ENCODE results near the gene KCNH2. TPM values are rescaled to one million over a fixed set of nuclear protein-coding genes. Genes with fewer than 3 reads are reported as not detected.
A peak's percentile ranks its signal among the peaks of the same experiment; 100 is the strongest.

The KCNH2 gene
- total and polyA plus RNA-seq, 7 donors = 0.46 to 107 (median 40.6) TPM

DNA sequence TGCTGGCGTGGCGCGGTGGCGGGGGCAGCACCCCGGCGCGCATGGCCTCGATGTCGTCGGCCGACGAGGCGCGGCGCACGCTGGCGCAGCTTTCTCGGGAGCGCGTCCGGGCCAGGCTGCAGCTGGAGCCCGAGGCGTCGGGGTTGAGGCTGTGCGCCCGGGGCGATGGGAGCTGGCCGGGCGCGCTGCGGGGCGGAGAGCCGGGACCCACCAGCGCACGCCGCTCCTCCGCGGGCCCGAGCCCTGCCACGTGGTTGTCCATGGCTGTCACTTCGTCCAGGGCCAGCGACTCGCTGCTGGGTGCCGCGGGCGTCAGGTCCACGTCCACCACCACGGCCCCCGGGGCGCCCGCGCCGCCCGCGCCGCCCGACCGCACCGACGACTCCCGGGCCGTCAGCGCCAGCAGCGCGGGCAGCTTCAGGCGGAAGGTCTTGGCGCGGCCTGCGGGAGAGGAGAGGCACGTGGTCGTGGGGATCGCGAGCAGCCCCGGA is 20.0 kb downstream of the KCNH2 start:
- no peak for TF ChIP-seq POLR2AphosphoS5 (IDR thresholded peaks at IDR 0.05)
- TF ChIP-seq EP300 (IDR thresholded peaks at IDR 0.05) = no peak
- no peak for TF ChIP-seq POLR2A (IDR thresholded peaks at IDR 0.05)
- TF ChIP-seq CTCF (IDR thresholded peaks at IDR 0.05) = no peak
- no peak for DNase-seq
- Histone ChIP-seq H3K27me3 (no peaks in the 10 kb centered on the region), H3K4me3 (no peak overlapping the region), H3K36me3 (peaks cover 0 to 8% (median 0%) of the 10 kb centered on the region in 4 donors), H3K9me3 (no peaks in the 10 kb centered on the region), H3K4me1 (peaks cover 0 to 76% (median 74%) of the 10 kb centered on the region in 4 donors), H3K27ac (peak overlapping the region; percentile 57 to 97 (median 92))
- intact Hi-C loops (cut with DNase I) = no loop called here
- WGBS, 2 donors = 40 to 59% methylated on average over 74 of the region's 74 CpGs

DNA sequence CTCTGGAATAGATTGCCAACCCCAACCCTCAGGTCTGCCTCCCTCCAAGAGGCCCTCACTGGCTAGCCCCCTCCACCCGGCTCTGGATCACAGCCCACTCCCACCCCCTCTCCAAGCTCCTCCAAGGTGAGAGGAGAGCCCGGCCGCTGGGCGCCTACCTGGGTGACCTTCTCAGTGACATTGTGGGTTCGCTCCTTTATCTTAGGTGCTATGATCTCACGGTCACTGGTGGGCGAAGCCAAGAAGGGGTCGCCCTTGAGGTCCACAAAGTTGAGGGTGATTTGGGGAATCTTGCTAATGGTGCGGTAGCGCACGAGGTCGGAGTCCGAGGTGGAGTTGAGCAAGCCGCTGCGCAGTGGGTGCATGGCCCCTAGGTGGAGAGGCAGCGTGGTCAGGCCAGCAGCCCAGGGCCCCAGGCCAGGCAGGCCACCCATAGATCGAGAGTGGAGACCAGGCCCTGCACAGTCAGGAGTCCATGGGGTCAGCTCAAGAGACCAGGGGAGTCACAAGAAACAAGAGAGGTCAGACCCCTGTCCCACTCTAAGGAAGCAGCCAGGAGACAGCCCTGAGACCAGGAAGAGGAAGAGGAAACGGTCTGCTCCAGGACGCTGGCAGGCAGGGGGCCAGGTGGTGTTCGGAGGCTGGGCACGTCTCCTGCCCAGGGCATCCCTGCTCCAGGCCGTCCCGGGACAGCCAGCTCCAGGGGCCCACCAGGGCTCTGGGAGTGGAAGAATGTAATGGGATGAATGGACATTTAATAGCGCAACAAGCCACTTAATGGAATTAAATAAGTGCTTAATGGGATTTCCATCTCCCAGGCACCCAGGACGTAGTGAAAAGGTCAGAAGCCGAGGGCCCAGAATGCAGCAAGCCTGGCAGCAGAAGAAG is 20.7 kb downstream of the KCNH2 start:
- WGBS, 2 donors = 86 to 90% methylated on average over 26 of the region's 26 CpGs
- no peak for DNase-seq
- Histone ChIP-seq H3K27me3 (no peaks in the 10 kb centered on the region), H3K4me1 (peaks cover 0 to 76% (median 73%) of the 10 kb centered on the region in 4 donors), H3K4me3 (no peak overlapping the region), H3K9me3 (no peaks in the 10 kb centered on the region), H3K36me3 (peaks cover 0 to 11% (median 0%) of the 10 kb centered on the region in 4 donors), H3K27ac (peak overlapping the region; percentile 57 to 97 (median 92))
- no peak for TF ChIP-seq POLR2AphosphoS5 (IDR thresholded peaks at IDR 0.05)
- TF ChIP-seq POLR2A (IDR thresholded peaks at IDR 0.05) = no peak
- TF ChIP-seq CTCF (IDR thresholded peaks at IDR 0.05) = no peak
- no peak for TF ChIP-seq EP300 (IDR thresholded peaks at IDR 0.05)
- intact Hi-C loops (cut with DNase I) = no loop called here

- Histone ChIP-seq H3K9me3 (no peaks in the 10 kb centered on the region), H3K27ac (peak overlapping the region; percentile 77 to 97 (median 92)), H3K4me3 (peak overlapping the region in 1 of 4 donors; percentile 59), H3K27me3 (no peaks in the 10 kb centered on the region), H3K4me1 (peaks cover 0 to 76% (median 70%) of the 10 kb centered on the region in 4 donors), H3K36me3 (peaks cover 5 to 19% (median 6%) of the 10 kb centered on the region in 4 donors)
- DNase-seq = no peak
- TF ChIP-seq EP300 (IDR thresholded peaks at IDR 0.05) = no peak
- no peak for TF ChIP-seq POLR2AphosphoS5 (IDR thresholded peaks at IDR 0.05)
- TF ChIP-seq CTCF (IDR thresholded peaks at IDR 0.05) = no peak
- no peak for TF ChIP-seq POLR2A (IDR thresholded peaks at IDR 0.05)
- 92 to 95% methylated on average over 9 of the region's 9 CpGs for WGBS, 2 donors
- intact Hi-C loops (cut with DNase I) = no loop called here
Measured at GRCh38 chr7:150956395-150957132, 21.6 kb downstream of the KCNH2 start.

DNA sequence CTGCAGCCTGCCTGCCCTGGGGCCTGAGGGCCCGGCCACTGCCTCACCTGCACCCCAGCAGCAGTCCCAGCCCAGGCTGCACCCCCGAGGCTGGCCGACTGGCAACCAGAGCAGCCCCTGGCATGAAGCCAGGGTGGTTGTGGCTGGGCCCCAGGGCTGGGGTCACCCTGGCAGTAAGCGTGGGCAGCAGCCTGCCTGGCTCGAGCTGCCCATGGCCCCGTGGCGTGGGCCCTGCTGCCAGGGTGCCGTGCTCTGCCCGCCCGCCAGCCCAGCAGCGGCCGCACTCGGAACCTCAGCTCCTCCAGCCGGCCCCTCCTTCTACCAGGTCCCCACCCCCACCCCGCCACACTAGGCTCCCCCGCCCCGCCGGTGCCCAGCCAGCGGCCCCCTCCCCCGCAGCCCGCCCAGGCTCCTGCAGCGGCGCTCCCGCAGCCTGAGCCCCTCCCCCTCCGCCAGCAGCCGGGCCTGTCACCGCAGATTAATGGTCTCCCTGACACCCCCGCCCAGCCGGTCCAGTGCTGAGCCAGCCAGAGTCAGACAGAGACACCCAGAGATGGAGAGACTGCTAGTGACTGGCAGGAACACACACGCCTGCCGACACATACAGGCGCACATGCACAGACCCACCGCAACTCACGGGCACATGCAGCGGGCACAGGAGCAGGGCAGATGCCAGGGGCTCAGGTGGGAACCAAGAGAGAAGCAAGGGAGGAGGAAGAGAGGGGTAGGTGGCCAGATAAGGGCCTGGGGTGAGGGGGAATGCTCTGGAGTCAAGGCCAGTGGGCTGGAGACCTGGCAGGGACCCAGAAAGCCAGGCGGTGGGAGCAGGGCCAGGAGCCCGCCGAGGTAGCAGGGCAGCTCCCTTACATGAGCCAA is 22.4 kb downstream of the KCNH2 start:
- Histone ChIP-seq H3K27me3 (no peaks in the 10 kb centered on the region), H3K4me1 (peaks cover 0 to 76% (median 65%) of the 10 kb centered on the region in 4 donors), H3K36me3 (peaks cover 12 to 27% (median 14%) of the 10 kb centered on the region in 4 donors), H3K27ac (peak overlapping the region; percentile 77 to 97 (median 92)), H3K4me3 (peak overlapping the region; percentile 18 to 59 (median 48)), H3K9me3 (no peaks in the 10 kb centered on the region)
- 30 to 69% methylated on average over 38 of the region's 38 CpGs for WGBS, 2 donors
- TF ChIP-seq CTCF (IDR thresholded peaks at IDR 0.05) (peak; percentile 21 to 45 (median 27)), EP300 (IDR thresholded peaks at IDR 0.05) (no peak), POLR2A (IDR thresholded peaks at IDR 0.05) (peak; percentile 34), POLR2AphosphoS5 (IDR thresholded peaks at IDR 0.05) (peak; percentile 40 to 74 (median 56))
- intact Hi-C loops (cut with DNase I) = loop anchor here (1.0 kb wide), 1 partner anchor 52 kb away; no protein-coding TSS in a partner anchor
- DNase-seq = peak; percentile 95
